A549 (cell line): ENCODE data around the gene NPHP1. TPM values are rescaled to one million over a fixed set of nuclear protein-coding genes. Genes with fewer than 3 reads are reported as not detected.
"Not testable (repeated sequence)": the region's sequence is repeated elsewhere in the genome, so short reads cannot be mapped to it uniquely, and the experiment has no call there.

Experiments
- ATAC-seq, 2 experiments: fragments of 200-7000 bp in 1 of 2; fragments of >200 bp in 1 of 2; cut with Nextera tagmentation in 1 of 2; cut with Tn5 transposase in 1 of 2; 3 replicates each; pipeline versions ENCODE4 v1.8.0 to v1.9.1; 2018 to 2020; ENCODE audit warnings: mild to moderate bottlenecking in 1 of 2, moderate library complexity in 1 of 2
- CTCF ChIA-PET: fragments of 300-600 bp; sonication (Branson Sonifier 250); formaldehyde crosslinking; extraction: SDS; loops from one replicate; lab custom pipeline; 2021; ENCODE audit warnings: antibody characterized with exemption, inconsistent platforms; lab: Yijun Ruan, JAX
- POLR2A ChIA-PET: fragments of 350-600 bp; formaldehyde crosslinking; extraction: SDS; loops from one replicate; lab custom pipeline; 2021; ENCODE audit warnings: antibody characterized with exemption, inconsistent platforms; lab: Yijun Ruan, JAX
- DNase-seq, 2 experiments: peaks; one replicate each; pipeline versions ENCODE4 v3.0.0 to v3.0.0-alpha.2; 2011 to 2016; ENCODE audit warnings: low read depth in 1 of 2, low spot score in 1 of 2
- FAIRE-seq: peaks from 2 replicates; lab custom pipeline; 2011; peaks lifted over from hg19 to GRCh38; lab: Jason Lieb, UNC
- H3K27ac ChIP-seq, 2 experiments: fragments of >200 bp; sonication (Bioruptor Twin); formaldehyde crosslinking; 3 replicates each; pipeline ENCODE4 v1.5.1; 2016 to 2017
- H3K4me1 ChIP-seq: fragments of >200 bp; sonication (Bioruptor Twin); formaldehyde crosslinking; 3 replicates; pipeline ENCODE4 v1.6.1; 2016
- H3K4me2 ChIP-seq: fragments of >200 bp; sonication (Bioruptor Twin); formaldehyde crosslinking; 3 replicates; pipeline ENCODE4 v1.6.1; 2016
- H3K4me3 ChIP-seq: fragments of >200 bp; sonication (Bioruptor Twin); formaldehyde crosslinking; 3 replicates; pipeline ENCODE4 v1.5.1; 2016
- H3K9me3 ChIP-seq: fragments of >200 bp; sonication (Bioruptor Twin); formaldehyde crosslinking; 3 replicates; pipeline ENCODE4 v1.6.1; 2016
- BHLHE40 ChIP-seq: IDR thresholded peaks from 2 replicates; pipeline ENCODE4 v1.6.1; 2012; ENCODE audit warnings: low read depth, low read length, inconsistent platforms
- CBX8 ChIP-seq: fragments of 200-600 bp; sonication (generic); IDR thresholded peaks from 2 replicates; pipeline ENCODE4 v1.6.1; 2016
- CEBPB ChIP-seq, 2 experiments: fragments of >200 bp in 1 of 2; sonication (Bioruptor Twin) in 1 of 2; formaldehyde crosslinking in 1 of 2; IDR thresholded peaks; 2 replicates each; pipeline ENCODE4 v1.6.1; 2012 to 2016
- CHD2 ChIP-seq: fragments of 150-350 bp; IDR thresholded peaks from 2 replicates; pipeline ENCODE4 v1.6.1; 2014; ENCODE audit warnings: low read length; ENCODE audit not compliant: partially characterized antibody
- EP300 ChIP-seq, 2 experiments: fragments of >200 bp; sonication (Bioruptor Twin); formaldehyde crosslinking; IDR thresholded peaks; 2 replicates in 1 of 2; 3 replicates in 1 of 2; pipeline ENCODE4 v1.6.1; 2016 to 2017
- ESRRA ChIP-seq: fragments of 150-350 bp; IDR thresholded peaks from 2 replicates; pipeline ENCODE4 v1.6.1; 2014; ENCODE audit warnings: mild to moderate bottlenecking, low read length, borderline replicate concordance
- FOSL2 ChIP-seq, 2 experiments: fragments of 450-650 bp in 1 of 2; fragments of >200 bp in 1 of 2; sonication (Bioruptor Twin) in 1 of 2; formaldehyde crosslinking; IDR thresholded peaks; 2 replicates each; pipeline versions ENCODE4 v1.5.0 to v1.6.1; 2016 to 2020; ENCODE audit warnings: mild to moderate bottlenecking in 1 of 2, moderate library complexity in 1 of 2
- HEYL ChIP-seq: fragments of 250-450 bp; sonication (Bioruptor Pico); IDR thresholded peaks from 2 replicates; pipeline ENCODE4 v1.8.0; 2021; ENCODE audit warnings: mild to moderate bottlenecking, moderate library complexity
- HMGXB4 ChIP-seq: fragments of 250-450 bp; sonication (Bioruptor Pico); IDR thresholded peaks from 2 replicates; pipeline ENCODE4 v1.5.0; 2021; ENCODE audit warnings: mild to moderate bottlenecking, moderate library complexity, borderline replicate concordance
- JUNB ChIP-seq: fragments of >200 bp; sonication (Bioruptor Twin); formaldehyde crosslinking; IDR thresholded peaks from 2 replicates; pipeline ENCODE4 v1.6.1; 2016
- KDM5A ChIP-seq: fragments of 200-600 bp; sonication (generic); IDR thresholded peaks from 2 replicates; pipeline ENCODE4 v1.6.1; 2016; ENCODE audit warnings: antibody characterized with exemption, mild to moderate bottlenecking
- MAZ ChIP-seq: fragments of 150-350 bp; IDR thresholded peaks from 2 replicates; pipeline ENCODE4 v1.6.1; 2014; ENCODE audit warnings: antibody characterized with exemption, low read depth, low read length, borderline replicate concordance
- NFE2L2 ChIP-seq: fragments of 150-350 bp; conservative IDR thresholded peaks from 2 replicates; pipeline ENCODE4 v1.6.1; 2014; ENCODE audit warnings: low read length
- NPAS2 ChIP-seq: fragments of 250-450 bp; sonication (Bioruptor Pico); IDR thresholded peaks from 2 replicates; pipeline ENCODE4 v1.8.0; 2022; ENCODE audit warnings: mild to moderate bottlenecking, moderate library complexity, borderline replicate concordance
- NR3C1 ChIP-seq: fragments of >200 bp; sonication (Bioruptor Twin); formaldehyde crosslinking; IDR thresholded peaks from 3 replicates; pipeline ENCODE4 v1.6.1; 2017
- POLR2A ChIP-seq: IDR thresholded peaks from 2 replicates; pipeline ENCODE4 v1.6.1; 2012; ENCODE audit warnings: mild to moderate bottlenecking, low read length
- POLR2AphosphoS2 ChIP-seq: conservative IDR thresholded peaks from 2 replicates; pipeline ENCODE4 v1.6.1; 2012; ENCODE audit warnings: low read length, improper control_type of control experiment, inconsistent platforms
- RFX5 ChIP-seq: fragments of 450-650 bp; IDR thresholded peaks from 2 replicates; pipeline ENCODE4 v1.7.1; 2014; ENCODE audit warnings: antibody characterized with exemption, mild to moderate bottlenecking, moderate library complexity
- RNF2 ChIP-seq: fragments of 200-600 bp; sonication (generic); IDR thresholded peaks from 2 replicates; pipeline ENCODE4 v1.6.1; 2016; ENCODE audit warnings: low read depth, mild to moderate bottlenecking, antibody characterized with exemption, moderate library complexity, borderline replicate concordance
- SMC3 ChIP-seq: fragments of >200 bp; sonication (Bioruptor Twin); formaldehyde crosslinking; IDR thresholded peaks from 3 replicates; pipeline ENCODE4 v1.6.1; 2018; ENCODE audit warnings: inconsistent platforms
- TFCP2L1 ChIP-seq: fragments of 250-450 bp; sonication (Bioruptor Pico); IDR thresholded peaks from 2 replicates; pipeline ENCODE4 v1.5.0; 2021; ENCODE audit warnings: mild to moderate bottlenecking
- TP53 ChIP-seq: fragments of 250-450 bp; sonication (Bioruptor Pico); IDR thresholded peaks from 2 replicates; pipeline ENCODE4 v1.5.0; 2021; ENCODE audit warnings: mild to moderate bottlenecking, moderate library complexity
- ZFP36 ChIP-seq: fragments of 450-650 bp; IDR thresholded peaks from 2 replicates; pipeline ENCODE4 v1.6.1; 2014; ENCODE audit warnings: borderline replicate concordance; ENCODE audit not compliant: partially characterized antibody
- ZNF302 ChIP-seq: fragments of 250-450 bp; sonication (Bioruptor Pico); IDR thresholded peaks from 2 replicates; pipeline ENCODE4 v1.9.0; 2021; ENCODE audit warnings: inconsistent platforms, mild to moderate bottlenecking, moderate library complexity
- WGBS: methylation state at CpG from one replicate; pipeline ENCODE4 v1.1.6; 2017; ENCODE audit errors: missing lambda C conversion rate; 5-methylcytosine and 5-hydroxymethylcytosine counted together
- polyA plus RNA-seq, 4 experiments: library from polyadenylated mRNA; depleted of rRNA in 3 of 4; stranded (reverse); fragments of >200 nt; fragmentation: RNase III in 1 of 4; extraction: RNeasy Plus Mini Kit Qiagen cat#74134 plus additional on column Dnase treatment in 1 of 4; gene quantifications; 2 replicates in 3 of 4; 3 replicates in 1 of 4; pipeline ENCODE4 v1.2.3, GENCODE V29; 2011 to 2017
- TF ChIP-seq, protein P1 (sequence below): fragments of 450-650 bp; IDR thresholded peaks from 2 replicates; pipeline ENCODE4 v1.6.1; 2014; ENCODE audit warnings: antibody characterized with exemption
- TF ChIP-seq, protein P2 (sequence below): fragments of 150-350 bp; IDR thresholded peaks from 2 replicates; pipeline ENCODE4 v1.6.1; 2014; ENCODE audit warnings: low read depth, mild to moderate bottlenecking, low read length
- TF ChIP-seq, protein P3 (sequence below): fragments of >200 bp; sonication (Bioruptor Twin); formaldehyde crosslinking; IDR thresholded peaks from 3 replicates; pipeline ENCODE4 v1.6.1; 2016

NPHP1 gene
- polyA plus RNA-seq, 2 of the 4 experiments (the other 2 are of a cell fraction): 8.4 to 15.4 TPM

- FAIRE-seq: no peak
These were observed 10.8 kb upstream of the NPHP1 start for GRCh38 chr2:110215566-110216158.

GRCh38 chr2:110215091-110215490 is 10.3 kb upstream of the NPHP1 start:
- Histone ChIP-seq H3K9me3 (peaks cover 9% of the 10 kb centered on the region), H3K4me1 (peaks cover 6% of the 10 kb centered on the region), H3K4me3 (no peak overlapping the region), H3K4me2 (no peak overlapping the region), H3K27ac (no peak overlapping the region)
- no peak for FAIRE-seq
- CTCF ChIA-PET: no interaction called here
- no peak for ATAC-seq
- DNase-seq: no peak
- WGBS: 4% methylated on average over 2 of the region's 2 CpGs
- TF ChIP-seq TFCP2L1 (CRISPR knock-in tag): no peak
- no peak for TF ChIP-seq HEYL (CRISPR knock-in tag)
- no peak for TF ChIP-seq CHD2
- TF ChIP-seq TP53 (CRISPR knock-in tag): no peak
- no peak for TF ChIP-seq KDM5A
- TF ChIP-seq EP300 (IDR thresholded peaks at IDR 0.05): no peak
- no peak for TF ChIP-seq ZFP36
- no peak for TF ChIP-seq BHLHE40
- no peak for TF ChIP-seq NPAS2 (CRISPR knock-in tag)
- TF ChIP-seq RNF2: no peak
- TF ChIP-seq SMC3: no peak
- no peak for TF ChIP-seq RFX5
- POLR2A ChIA-PET: no interaction called here

More at GRCh38 chr2:110215566-110216158, 10.8 kb upstream of the NPHP1 start:
- TF ChIP-seq MAZ (no peak), KDM5A (no peak), ESRRA (no peak), FOSL2 (IDR thresholded peaks at IDR 0.05) (no peak), FOSL2 (CRISPR knock-in tag; IDR thresholded peaks at IDR 0.05) (no peak), TFCP2L1 (CRISPR knock-in tag) (no peak), CEBPB (IDR thresholded peaks at IDR 0.05) (no peak), NFE2L2 (no peak), POLR2AphosphoS2 (no peak), ZNF302 (CRISPR knock-in tag) (no peak), POLR2A (no peak), JUNB (no peak), HMGXB4 (CRISPR knock-in tag) (no peak), RNF2 (no peak), CBX8 (no peak), NR3C1 (no peak), ZFP36 (no peak), NPAS2 (CRISPR knock-in tag) (no peak)
- TF ChIP-seq, protein P1, sequence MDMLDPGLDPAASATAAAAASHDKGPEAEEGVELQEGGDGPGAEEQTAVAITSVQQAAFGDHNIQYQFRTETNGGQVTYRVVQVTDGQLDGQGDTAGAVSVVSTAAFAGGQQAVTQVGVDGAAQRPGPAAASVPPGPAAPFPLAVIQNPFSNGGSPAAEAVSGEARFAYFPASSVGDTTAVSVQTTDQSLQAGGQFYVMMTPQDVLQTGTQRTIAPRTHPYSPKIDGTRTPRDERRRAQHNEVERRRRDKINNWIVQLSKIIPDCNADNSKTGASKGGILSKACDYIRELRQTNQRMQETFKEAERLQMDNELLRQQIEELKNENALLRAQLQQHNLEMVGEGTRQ: no peak
- TF ChIP-seq, protein P2, sequence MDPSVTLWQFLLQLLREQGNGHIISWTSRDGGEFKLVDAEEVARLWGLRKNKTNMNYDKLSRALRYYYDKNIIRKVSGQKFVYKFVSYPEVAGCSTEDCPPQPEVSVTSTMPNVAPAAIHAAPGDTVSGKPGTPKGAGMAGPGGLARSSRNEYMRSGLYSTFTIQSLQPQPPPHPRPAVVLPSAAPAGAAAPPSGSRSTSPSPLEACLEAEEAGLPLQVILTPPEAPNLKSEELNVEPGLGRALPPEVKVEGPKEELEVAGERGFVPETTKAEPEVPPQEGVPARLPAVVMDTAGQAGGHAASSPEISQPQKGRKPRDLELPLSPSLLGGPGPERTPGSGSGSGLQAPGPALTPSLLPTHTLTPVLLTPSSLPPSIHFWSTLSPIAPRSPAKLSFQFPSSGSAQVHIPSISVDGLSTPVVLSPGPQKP: no peak
- TF ChIP-seq, protein P3, sequence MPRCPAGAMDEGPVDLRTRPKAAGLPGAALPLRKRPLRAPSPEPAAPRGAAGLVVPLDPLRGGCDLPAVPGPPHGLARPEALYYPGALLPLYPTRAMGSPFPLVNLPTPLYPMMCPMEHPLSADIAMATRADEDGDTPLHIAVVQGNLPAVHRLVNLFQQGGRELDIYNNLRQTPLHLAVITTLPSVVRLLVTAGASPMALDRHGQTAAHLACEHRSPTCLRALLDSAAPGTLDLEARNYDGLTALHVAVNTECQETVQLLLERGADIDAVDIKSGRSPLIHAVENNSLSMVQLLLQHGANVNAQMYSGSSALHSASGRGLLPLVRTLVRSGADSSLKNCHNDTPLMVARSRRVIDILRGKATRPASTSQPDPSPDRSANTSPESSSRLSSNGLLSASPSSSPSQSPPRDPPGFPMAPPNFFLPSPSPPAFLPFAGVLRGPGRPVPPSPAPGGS: no peak
- DNase-seq: no peak
- Histone ChIP-seq H3K9me3 (peaks cover 9% of the 10 kb centered on the region), H3K4me1 (peaks cover 6% of the 10 kb centered on the region), H3K27ac (no peak overlapping the region), H3K4me3 (no peak overlapping the region), H3K4me2 (no peak overlapping the region)
- CTCF ChIA-PET: no interaction called here
- POLR2A ChIA-PET: no interaction called here
- no peak for ATAC-seq
- 24% methylated on average over 4 of the region's 4 CpGs for WGBS

- POLR2A ChIA-PET, ATAC-seq, CTCF ChIA-PET, H3K4me2 ChIP-seq, DNase-seq, H3K27ac ChIP-seq, H3K4me3 ChIP-seq, FAIRE-seq, H3K4me1 ChIP-seq, H3K9me3 ChIP-seq: not testable (repeated sequence)
- WGBS: 57% methylated on average over 3 of the region's 3 CpGs
These were observed 8.7 kb upstream of the NPHP1 start for GRCh38 chr2:110213522-110213921.
